ENCODE data around the gene HACD3. TPM values are rescaled to one million over a fixed set of nuclear protein-coding genes. Genes with fewer than 3 reads are reported as not detected.
"Not testable (repeated sequence)": the region's sequence is repeated elsewhere in the genome, so short reads cannot be mapped to it uniquely, and the experiment has no call there.

Gene HACD3
- total and polyA plus RNA-seq, 4 donors: 147 to 239 (median 168) TPM

GRCh38 chr15:65541231-65541820 is 11.1 kb downstream of the HACD3 start:
- H3K4me3 ChIP-seq (ENCODE audit: low read depth, low read length): no peak overlapping the region
- DNase-seq (ENCODE audit: low read depth in 4 of 6, low spot score in 6 of 6): no peak
- H3K36me3 ChIP-seq (ENCODE audit: control insufficient read depth, insufficient read depth, low read length): no peaks in the 10 kb centered on the region
- no peaks in the 10 kb centered on the region for H3K4me1 ChIP-seq (ENCODE audit: control insufficient read depth, insufficient read depth, low read length)
- no peaks in the 10 kb centered on the region for H3K27me3 ChIP-seq (ENCODE audit: control insufficient read depth, insufficient read depth, low read length)
- WGBS (ENCODE audit: insufficient coverage): 94% methylated on average over 3 of the region's 3 CpGs
- H3K27ac ChIP-seq (ENCODE audit: low read depth, low read length): no peak overlapping the region
- H3K9me3 ChIP-seq (ENCODE audit: control insufficient read depth, insufficient read depth, low read length): no peaks in the 10 kb centered on the region

- DNase-seq (ENCODE audit: low read depth in 4 of 6, low spot score in 6 of 6): no peak
- no peaks in the 10 kb centered on the region for H3K27me3 ChIP-seq (ENCODE audit: control insufficient read depth, insufficient read depth, low read length)
- no peak overlapping the region for H3K4me3 ChIP-seq (ENCODE audit: low read depth, low read length)
- H3K36me3 ChIP-seq (ENCODE audit: control insufficient read depth, insufficient read depth, low read length): no peaks in the 10 kb centered on the region
- H3K27ac ChIP-seq (ENCODE audit: low read depth, low read length): no peak overlapping the region
- H3K4me1 ChIP-seq (ENCODE audit: control insufficient read depth, insufficient read depth, low read length): no peaks in the 10 kb centered on the region
- H3K9me3 ChIP-seq (ENCODE audit: control insufficient read depth, insufficient read depth, low read length): no peaks in the 10 kb centered on the region
Observed at GRCh38 chr15:65547841-65548240, 17.6 kb downstream of the HACD3 start.

DNA sequence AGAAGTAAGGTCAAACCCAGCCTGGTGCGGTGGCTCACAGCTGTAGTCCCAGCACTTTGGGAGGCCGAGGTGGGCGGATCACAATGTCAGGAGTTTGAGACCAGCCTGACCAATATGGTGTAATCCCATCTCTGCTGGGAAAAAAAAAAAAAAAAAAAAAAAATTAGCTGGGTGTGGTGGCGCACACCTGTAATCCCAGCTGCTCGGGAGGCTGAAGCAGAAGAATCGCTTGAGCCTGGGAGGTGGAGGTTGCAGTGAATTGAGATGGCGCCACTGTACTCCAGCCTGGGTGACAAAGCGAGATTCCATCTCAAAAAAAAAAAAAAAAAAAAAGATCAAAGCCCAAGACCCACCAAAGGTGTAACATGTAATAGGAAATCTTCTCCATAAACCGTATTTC is 19.0 kb downstream of the HACD3 start:
- 100% methylated on average over 3 of the region's 9 CpGs for WGBS (ENCODE audit: insufficient coverage)
- H3K27ac ChIP-seq (ENCODE audit: low read depth, low read length); H3K4me1 ChIP-seq (ENCODE audit: control insufficient read depth, insufficient read depth, low read length); H3K27me3 ChIP-seq (ENCODE audit: control insufficient read depth, insufficient read depth, low read length); DNase-seq (ENCODE audit: low read depth in 4 of 6, low spot score in 6 of 6); H3K36me3 ChIP-seq (ENCODE audit: control insufficient read depth, insufficient read depth, low read length); H3K4me3 ChIP-seq (ENCODE audit: low read depth, low read length); H3K9me3 ChIP-seq (ENCODE audit: control insufficient read depth, insufficient read depth, low read length): not testable (repeated sequence)

DNA sequence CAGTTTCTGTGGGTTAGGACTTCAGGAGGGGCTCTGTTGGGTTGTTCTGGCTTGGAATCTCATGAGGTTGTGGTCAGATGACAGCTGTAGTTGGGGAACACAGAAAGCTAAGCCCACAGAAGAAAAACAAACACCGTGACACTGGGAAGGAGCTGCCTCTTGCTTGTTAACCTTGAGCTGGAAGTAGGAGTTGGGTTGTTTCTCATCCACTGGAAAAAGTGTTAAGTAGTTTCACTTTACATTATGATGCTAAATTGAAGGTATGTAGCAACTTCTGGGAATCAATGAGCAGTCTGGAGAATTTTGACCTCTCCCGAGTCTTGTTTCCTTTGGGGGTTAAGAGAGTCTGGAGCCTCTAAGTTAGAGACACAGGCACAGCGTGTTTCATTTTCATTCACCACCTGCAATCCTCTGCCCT is 20.4 kb downstream of the HACD3 start:
- Histone ChIP-seq H3K27ac (ENCODE audit: low read depth, low read length) (no peak overlapping the region), H3K4me3 (ENCODE audit: low read depth, low read length) (no peak overlapping the region), H3K9me3 (ENCODE audit: control insufficient read depth, insufficient read depth, low read length) (no peaks in the 10 kb centered on the region), H3K4me1 (ENCODE audit: control insufficient read depth, insufficient read depth, low read length) (no peaks in the 10 kb centered on the region), H3K27me3 (ENCODE audit: control insufficient read depth, insufficient read depth, low read length) (no peaks in the 10 kb centered on the region), H3K36me3 (ENCODE audit: control insufficient read depth, insufficient read depth, low read length) (peaks cover 9% of the 10 kb centered on the region)
- 14% methylated on average over 1 of the region's 3 CpGs for WGBS (ENCODE audit: insufficient coverage)
- no peak for DNase-seq (ENCODE audit: low read depth in 4 of 6, low spot score in 6 of 6)

GRCh38 chr15:65551183-65551582 is 20.9 kb downstream of the HACD3 start:
- Histone ChIP-seq H3K9me3 (ENCODE audit: control insufficient read depth, insufficient read depth, low read length) (no peaks in the 10 kb centered on the region), H3K27me3 (ENCODE audit: control insufficient read depth, insufficient read depth, low read length) (no peaks in the 10 kb centered on the region), H3K4me1 (ENCODE audit: control insufficient read depth, insufficient read depth, low read length) (no peaks in the 10 kb centered on the region), H3K4me3 (ENCODE audit: low read depth, low read length) (no peak overlapping the region), H3K36me3 (ENCODE audit: control insufficient read depth, insufficient read depth, low read length) (peaks cover 12% of the 10 kb centered on the region), H3K27ac (ENCODE audit: low read depth, low read length) (no peak overlapping the region)
- no peak for DNase-seq (ENCODE audit: low read depth in 4 of 6, low spot score in 6 of 6)
- 83% methylated on average over 2 of the region's 2 CpGs for WGBS (ENCODE audit: insufficient coverage)

DNA sequence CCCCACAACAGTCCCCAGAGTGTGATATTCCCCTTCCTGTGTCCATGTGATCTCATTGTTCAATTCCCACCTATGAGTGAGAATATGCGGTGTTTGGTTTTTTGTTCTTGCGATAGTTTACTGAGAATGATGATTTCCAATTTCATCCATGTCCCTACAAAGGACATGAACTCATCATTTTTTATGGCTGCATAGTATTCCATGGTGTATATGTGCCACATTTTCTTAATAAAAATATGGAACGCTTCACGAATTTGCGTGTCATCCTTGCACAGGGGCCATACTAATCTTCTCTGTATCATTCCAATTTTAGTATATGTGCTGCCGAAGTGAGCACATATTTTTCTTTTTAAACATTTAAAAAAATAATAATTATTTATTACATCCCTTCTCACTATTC is 22.6 kb downstream of the HACD3 start:
- H3K9me3 ChIP-seq (ENCODE audit: control insufficient read depth, insufficient read depth, low read length); DNase-seq (ENCODE audit: low read depth in 4 of 6, low spot score in 6 of 6); H3K27ac ChIP-seq (ENCODE audit: low read depth, low read length); H3K4me1 ChIP-seq (ENCODE audit: control insufficient read depth, insufficient read depth, low read length); H3K4me3 ChIP-seq (ENCODE audit: low read depth, low read length); H3K27me3 ChIP-seq (ENCODE audit: control insufficient read depth, insufficient read depth, low read length): not testable (repeated sequence)
- no CpG with 5 or more reads among the region's 6 CpGs for WGBS (ENCODE audit: insufficient coverage)
- peaks cover 23% of the 10 kb centered on the region for H3K36me3 ChIP-seq (ENCODE audit: control insufficient read depth, insufficient read depth, low read length)

DNA sequence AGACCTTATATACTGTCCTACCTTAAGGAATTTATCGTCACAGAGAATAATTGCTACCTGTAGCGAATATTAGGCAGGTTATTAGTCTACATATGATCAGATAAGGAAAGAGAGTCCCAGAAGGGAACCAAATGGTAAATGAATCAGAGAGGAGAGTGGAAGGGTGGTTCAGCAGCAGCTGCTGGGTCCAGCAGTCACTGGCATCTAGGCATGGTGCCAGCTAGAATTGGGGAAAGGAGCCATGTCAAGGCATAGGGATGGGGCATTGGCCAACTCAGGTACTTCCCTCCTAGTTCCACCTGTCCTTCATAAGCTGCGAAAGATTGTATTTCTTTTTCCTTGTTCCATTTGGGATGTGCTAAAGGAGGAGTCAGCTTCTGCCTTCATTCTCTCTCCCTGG is 23.4 kb downstream of the HACD3 start:
- no CpG with 5 or more reads among the region's 3 CpGs for WGBS (ENCODE audit: insufficient coverage)
- no peaks in the 10 kb centered on the region for H3K9me3 ChIP-seq (ENCODE audit: control insufficient read depth, insufficient read depth, low read length)
- no peaks in the 10 kb centered on the region for H3K4me1 ChIP-seq (ENCODE audit: control insufficient read depth, insufficient read depth, low read length)
- DNase-seq (ENCODE audit: low read depth in 4 of 6, low spot score in 6 of 6): no peak
- no peak overlapping the region for H3K4me3 ChIP-seq (ENCODE audit: low read depth, low read length)
- H3K36me3 ChIP-seq (ENCODE audit: control insufficient read depth, insufficient read depth, low read length): peaks cover 23% of the 10 kb centered on the region
- H3K27ac ChIP-seq (ENCODE audit: low read depth, low read length): no peak overlapping the region
- no peaks in the 10 kb centered on the region for H3K27me3 ChIP-seq (ENCODE audit: control insufficient read depth, insufficient read depth, low read length)

GRCh38 chr15:65556622-65557021 is 26.4 kb downstream of the HACD3 start:
- peaks cover 35% of the 10 kb centered on the region for H3K36me3 ChIP-seq (ENCODE audit: control insufficient read depth, insufficient read depth, low read length)
- H3K9me3 ChIP-seq (ENCODE audit: control insufficient read depth, insufficient read depth, low read length): no peaks in the 10 kb centered on the region
- no peak overlapping the region for H3K27ac ChIP-seq (ENCODE audit: low read depth, low read length)
- WGBS (ENCODE audit: insufficient coverage): 100% methylated on average over 3 of the region's 7 CpGs
- DNase-seq (ENCODE audit: low read depth in 4 of 6, low spot score in 6 of 6): no peak
- no peak overlapping the region for H3K4me3 ChIP-seq (ENCODE audit: low read depth, low read length)
- no peaks in the 10 kb centered on the region for H3K4me1 ChIP-seq (ENCODE audit: control insufficient read depth, insufficient read depth, low read length)
- no peaks in the 10 kb centered on the region for H3K27me3 ChIP-seq (ENCODE audit: control insufficient read depth, insufficient read depth, low read length)

DNA sequence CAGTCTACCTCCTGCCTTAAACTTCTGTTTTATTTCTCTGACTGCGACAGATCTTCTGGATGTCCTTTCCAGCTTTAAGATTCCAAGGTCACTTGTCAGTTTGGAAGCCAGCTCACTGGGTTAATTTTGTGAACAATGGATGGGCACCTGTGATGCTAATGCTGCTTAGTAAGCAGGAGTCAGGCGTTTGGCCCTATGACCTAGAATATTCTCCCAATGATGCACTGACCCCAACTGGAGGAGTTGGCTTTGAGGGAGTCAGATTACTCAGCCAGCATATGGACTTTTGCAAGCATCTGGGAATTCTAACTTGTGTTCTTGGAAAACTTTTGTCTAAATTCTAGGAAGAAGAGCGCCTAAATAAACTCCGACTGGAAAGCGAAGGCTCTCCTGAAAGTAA is 28.1 kb downstream of the HACD3 start:
- Histone ChIP-seq H3K9me3 (ENCODE audit: control insufficient read depth, insufficient read depth, low read length) (no peaks in the 10 kb centered on the region), H3K36me3 (ENCODE audit: control insufficient read depth, insufficient read depth, low read length) (peaks cover 39% of the 10 kb centered on the region), H3K27ac (ENCODE audit: low read depth, low read length) (no peak overlapping the region), H3K27me3 (ENCODE audit: control insufficient read depth, insufficient read depth, low read length) (no peaks in the 10 kb centered on the region), H3K4me3 (ENCODE audit: low read depth, low read length) (no peak overlapping the region), H3K4me1 (ENCODE audit: control insufficient read depth, insufficient read depth, low read length) (no peaks in the 10 kb centered on the region)
- DNase-seq (ENCODE audit: low read depth in 4 of 6, low spot score in 6 of 6): no peak
- 100% methylated on average over 4 of the region's 5 CpGs for WGBS (ENCODE audit: insufficient coverage)

DNA sequence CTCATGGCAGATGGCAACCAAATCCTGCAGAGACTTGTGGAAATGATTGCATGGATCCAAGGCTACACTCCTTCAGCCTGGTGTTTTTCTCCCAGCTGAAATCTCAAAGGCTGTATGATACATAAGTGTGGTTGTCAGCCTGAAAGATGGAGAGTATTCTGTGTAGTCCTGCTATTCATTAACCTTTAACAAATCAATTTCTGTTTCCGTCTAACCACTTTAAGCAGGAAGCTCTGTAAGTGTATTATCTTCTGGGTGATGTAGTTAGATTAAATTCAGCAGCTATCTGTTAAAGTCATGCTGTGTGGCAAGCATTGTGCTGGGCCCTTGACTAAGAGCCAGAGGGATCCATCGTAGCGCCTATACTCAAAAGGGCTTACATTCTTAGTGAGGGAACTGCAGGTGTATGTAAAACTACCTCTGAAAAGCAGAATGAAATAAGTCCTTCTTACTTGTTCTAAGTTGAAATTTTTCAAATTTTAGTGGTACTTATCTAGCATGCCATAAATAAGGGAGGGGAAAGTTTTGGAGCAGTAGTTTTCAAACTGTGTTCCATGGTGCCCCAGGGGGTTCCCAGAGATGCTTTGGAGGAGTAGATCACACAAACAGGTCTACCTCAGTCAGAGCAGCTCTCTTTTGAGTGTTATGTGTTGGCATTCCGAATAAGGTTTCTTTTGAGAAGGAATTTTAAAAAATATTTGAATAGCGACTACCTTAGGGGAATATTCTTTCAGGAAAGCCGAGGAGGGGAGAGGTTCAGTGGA is 28.9 kb downstream of the HACD3 start:
- WGBS (ENCODE audit: insufficient coverage): 100% methylated on average over 1 of the region's 6 CpGs
- H3K36me3 ChIP-seq (ENCODE audit: control insufficient read depth, insufficient read depth, low read length): peaks cover 44% of the 10 kb centered on the region

More for the DNA sequence above, 28.9 kb downstream of the HACD3 start:
- no peak for DNase-seq (ENCODE audit: low read depth in 4 of 6, low spot score in 6 of 6)
- H3K4me3 ChIP-seq (ENCODE audit: low read depth, low read length): no peak overlapping the region
- no peaks in the 10 kb centered on the region for H3K4me1 ChIP-seq (ENCODE audit: control insufficient read depth, insufficient read depth, low read length)
- H3K27me3 ChIP-seq (ENCODE audit: control insufficient read depth, insufficient read depth, low read length): no peaks in the 10 kb centered on the region
- H3K9me3 ChIP-seq (ENCODE audit: control insufficient read depth, insufficient read depth, low read length): no peaks in the 10 kb centered on the region
- no peak overlapping the region for H3K27ac ChIP-seq (ENCODE audit: low read depth, low read length)

Measured in spinal cord (tissue), 10 donors.